Lower leg skin (tissue), 3 donors: ENCODE data around the gene SIGLEC12.

Source experiments
- CTCF ChIP-seq, 3 donors: fragments of 450-650 bp; IDR thresholded peaks; one replicate each; pipeline ENCODE4 v1.5.1; 2016; ENCODE audit warnings: antibody characterized with exemption in 3 of 3, mild to moderate bottlenecking in 3 of 3, moderate library complexity in 2 of 3
- POLR2A ChIP-seq, 2 donors: fragments of 450-650 bp; IDR thresholded peaks; one replicate each; pipeline ENCODE4 v1.6.1; 2016 to 2017; ENCODE audit warnings: antibody characterized with exemption in 2 of 2, mild to moderate bottlenecking in 1 of 2, moderate library complexity in 1 of 2

DNA sequence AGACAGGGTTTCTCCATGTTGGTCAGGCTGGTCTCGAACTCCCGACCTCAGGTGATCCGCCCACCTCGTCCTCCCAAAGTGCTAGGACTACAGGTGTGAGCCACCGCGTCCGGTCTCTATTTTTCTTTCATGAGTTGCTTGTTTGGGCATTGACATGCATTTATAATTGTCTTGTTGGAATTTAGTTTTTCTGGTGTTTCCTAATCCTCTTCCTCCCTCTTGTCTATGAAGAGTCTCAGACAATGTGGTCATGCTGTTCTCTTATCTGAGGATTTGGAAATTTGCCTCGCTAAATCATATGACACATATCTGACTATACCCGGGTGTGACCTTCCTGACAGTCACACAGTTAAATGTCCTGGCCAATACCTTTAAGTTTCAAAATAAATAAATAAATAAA, 30.6 kb downstream of the SIGLEC12 start:
- TF ChIP-seq CTCF (IDR thresholded peaks at IDR 0.05): no peak
- TF ChIP-seq POLR2A (IDR thresholded peaks at IDR 0.05): no peak
